Epithelial cell of esophagus (primary cell): ENCODE measurements around the gene ADAM17.

Experiments used
- DNase-seq: peaks from one replicate; pipeline ENCODE4 v3.0.0; 2010; ENCODE audit warnings: low read depth
- H3K4me3 ChIP-seq: 2 replicates; pipeline ENCODE4 v1.5.1; 2011; ENCODE audit warnings: mild to moderate bottlenecking, low read length, control low read depth
- TF ChIP-seq, protein P1 (sequence below): IDR thresholded peaks from 2 replicates; pipeline ENCODE4 v1.5.1; 2011; ENCODE audit warnings: low read depth, mild to moderate bottlenecking, low read length, control low read depth, inconsistent platforms; ENCODE audit not compliant: insufficient read depth; ENCODE audit errors: missing control alignments

ADAM17 gene

DNA sequence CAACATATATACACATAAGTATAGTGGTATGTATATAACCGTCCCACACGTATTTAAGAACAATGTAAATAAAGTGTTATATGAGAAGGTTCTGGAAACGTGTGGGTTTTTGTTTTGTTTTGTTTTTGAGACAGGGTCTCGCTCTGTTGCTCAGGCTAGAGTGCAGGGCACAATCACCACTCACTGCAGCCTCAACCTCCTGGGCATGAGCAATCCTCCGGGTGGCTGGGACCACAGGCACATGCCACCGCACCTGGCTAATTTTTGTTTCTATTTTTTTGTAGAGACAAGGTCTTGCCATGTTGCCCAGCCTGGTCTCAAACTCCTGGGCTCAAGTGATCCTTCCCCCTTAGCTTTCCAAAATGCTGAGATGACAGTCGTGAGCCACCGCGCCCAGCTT lies 6.2 kb downstream of the ADAM17 start:
- no peak for DNase-seq
- TF ChIP-seq, protein P1, sequence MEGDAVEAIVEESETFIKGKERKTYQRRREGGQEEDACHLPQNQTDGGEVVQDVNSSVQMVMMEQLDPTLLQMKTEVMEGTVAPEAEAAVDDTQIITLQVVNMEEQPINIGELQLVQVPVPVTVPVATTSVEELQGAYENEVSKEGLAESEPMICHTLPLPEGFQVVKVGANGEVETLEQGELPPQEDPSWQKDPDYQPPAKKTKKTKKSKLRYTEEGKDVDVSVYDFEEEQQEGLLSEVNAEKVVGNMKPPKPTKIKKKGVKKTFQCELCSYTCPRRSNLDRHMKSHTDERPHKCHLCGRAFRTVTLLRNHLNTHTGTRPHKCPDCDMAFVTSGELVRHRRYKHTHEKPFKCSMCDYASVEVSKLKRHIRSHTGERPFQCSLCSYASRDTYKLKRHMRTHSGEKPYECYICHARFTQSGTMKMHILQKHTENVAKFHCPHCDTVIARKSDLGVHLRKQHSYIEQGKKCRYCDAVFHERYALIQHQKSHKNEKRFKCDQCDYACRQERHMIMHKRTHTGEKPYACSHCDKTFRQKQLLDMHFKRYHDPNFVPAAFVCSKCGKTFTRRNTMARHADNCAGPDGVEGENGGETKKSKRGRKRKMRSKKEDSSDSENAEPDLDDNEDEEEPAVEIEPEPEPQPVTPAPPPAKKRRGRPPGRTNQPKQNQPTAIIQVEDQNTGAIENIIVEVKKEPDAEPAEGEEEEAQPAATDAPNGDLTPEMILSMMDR, result no peak
- H3K4me3 ChIP-seq, result no peak overlapping the region

DNA sequence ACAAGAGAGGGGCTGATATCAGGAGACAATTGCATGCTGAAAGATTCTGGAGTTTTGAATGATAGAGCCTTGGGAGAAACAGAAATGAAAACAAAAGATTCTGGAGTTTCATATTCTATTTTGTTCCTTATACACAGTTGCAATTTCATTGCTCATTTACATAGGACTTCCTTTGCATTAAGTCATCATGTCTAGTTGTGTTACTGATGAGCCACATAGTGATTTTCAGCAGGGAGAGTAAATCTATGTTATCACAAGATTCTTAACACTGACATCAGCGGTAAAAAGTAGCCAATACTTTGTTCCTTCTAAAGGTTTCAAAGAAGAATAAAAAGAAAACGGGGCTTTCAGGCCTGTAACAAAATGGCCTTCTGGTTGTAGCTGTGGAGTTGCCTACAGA lies 7.1 kb downstream of the ADAM17 start:
- TF ChIP-seq, protein P1, result no peak
- peak; percentile 58 for DNase-seq
- no peak overlapping the region for H3K4me3 ChIP-seq

DNA sequence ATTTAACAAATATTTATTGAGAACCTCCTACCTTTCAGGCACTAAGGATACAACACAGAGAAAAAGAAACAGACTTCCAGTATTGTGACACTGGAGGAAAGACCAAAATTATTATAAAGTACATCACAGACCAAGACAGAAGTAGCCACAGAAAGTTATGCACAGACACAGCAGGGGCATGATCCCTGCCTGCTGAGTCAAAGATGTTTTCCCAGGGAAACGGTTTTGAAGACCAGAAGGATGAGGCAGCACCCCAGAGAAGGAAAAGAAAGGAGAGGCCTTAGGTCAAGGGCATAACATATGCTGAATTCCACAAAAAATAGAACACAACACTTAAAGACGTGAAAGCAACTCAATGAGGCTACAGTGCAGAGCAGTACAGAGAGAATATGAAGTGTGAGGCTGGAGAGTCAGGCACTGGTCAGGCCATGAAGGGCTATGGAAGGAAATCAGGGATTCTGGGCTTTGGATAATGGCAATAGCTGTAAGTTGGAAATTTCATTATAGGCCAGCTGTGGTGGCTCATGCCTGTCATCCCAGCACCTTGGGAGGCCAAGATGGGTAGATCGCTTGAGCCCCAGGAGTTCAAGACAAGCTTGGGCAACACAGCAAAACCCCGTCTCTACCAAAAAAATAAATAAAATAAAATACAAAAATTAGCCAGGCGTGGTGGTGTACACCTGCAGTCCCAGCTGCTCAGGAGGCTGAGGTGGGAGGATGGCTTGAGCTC lies 8.2 kb downstream of the ADAM17 start:
- DNase-seq, result no peak
- H3K4me3 ChIP-seq, result no peak overlapping the region
- TF ChIP-seq, protein P1, result no peak

DNA sequence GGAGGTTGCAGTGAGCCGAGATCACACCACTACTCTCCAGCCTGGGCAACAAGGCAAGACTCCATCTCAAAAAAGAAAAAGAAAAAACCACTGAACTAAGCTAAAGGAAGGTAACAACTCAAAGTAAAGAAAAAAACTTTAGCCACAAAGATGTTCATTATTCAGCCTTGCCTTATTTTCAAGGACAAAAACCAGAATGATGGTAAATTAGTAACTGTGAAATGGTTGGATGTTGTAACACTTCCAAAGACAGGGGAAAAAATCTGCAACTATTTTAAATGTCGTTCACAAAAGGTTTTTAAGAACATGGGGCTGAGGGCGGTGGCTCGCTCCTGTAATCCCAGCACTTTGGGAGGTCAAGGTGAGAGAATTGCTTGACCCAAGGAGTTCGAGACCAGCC lies 10.1 kb downstream of the ADAM17 start:
- H3K4me3 ChIP-seq, result no peak overlapping the region
- TF ChIP-seq, protein P1, result no peak
- no peak for DNase-seq

DNA sequence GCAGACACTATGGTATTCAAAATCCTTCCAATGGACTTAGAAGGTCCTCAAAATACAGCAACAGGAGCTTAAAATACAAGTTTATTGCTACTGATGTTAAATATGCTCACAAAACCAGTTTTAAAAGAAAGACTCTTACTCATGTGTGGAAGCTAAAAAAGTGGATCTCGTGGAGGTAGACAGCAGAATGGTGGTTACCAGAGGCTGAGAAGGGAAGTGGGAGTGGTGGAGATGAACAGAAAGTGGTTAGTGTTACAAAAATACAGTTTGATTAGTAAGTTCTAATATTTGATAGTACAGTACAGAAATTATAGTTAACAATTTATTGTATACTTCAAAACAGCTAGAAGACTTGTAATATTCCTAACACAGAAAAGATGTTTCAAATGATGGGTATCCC lies 12.1 kb downstream of the ADAM17 start:
- DNase-seq, result no peak
- TF ChIP-seq, protein P1, result no peak
- H3K4me3 ChIP-seq, result no peak overlapping the region

DNA sequence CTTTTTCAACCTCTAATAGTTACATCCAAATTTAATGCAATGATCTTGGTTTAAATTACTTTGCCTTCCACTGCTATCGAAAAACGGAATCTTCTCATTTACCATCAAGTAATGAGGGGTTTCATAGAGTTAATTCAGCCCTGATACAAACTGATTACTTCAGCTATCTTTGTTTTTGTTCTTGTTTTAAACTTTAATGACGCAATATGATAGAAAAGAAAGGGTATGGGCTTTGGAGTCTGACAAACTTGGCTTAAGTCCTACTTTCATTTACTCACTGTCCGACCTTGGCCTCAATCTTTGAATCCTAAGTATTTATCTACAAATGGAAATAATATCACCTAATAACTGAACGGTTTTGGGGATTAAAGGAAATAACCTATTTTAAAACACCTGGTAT lies 16.1 kb downstream of the ADAM17 start:
- DNase-seq, result no peak
- TF ChIP-seq, protein P1, result no peak
- H3K4me3 ChIP-seq, result no peak overlapping the region

DNA sequence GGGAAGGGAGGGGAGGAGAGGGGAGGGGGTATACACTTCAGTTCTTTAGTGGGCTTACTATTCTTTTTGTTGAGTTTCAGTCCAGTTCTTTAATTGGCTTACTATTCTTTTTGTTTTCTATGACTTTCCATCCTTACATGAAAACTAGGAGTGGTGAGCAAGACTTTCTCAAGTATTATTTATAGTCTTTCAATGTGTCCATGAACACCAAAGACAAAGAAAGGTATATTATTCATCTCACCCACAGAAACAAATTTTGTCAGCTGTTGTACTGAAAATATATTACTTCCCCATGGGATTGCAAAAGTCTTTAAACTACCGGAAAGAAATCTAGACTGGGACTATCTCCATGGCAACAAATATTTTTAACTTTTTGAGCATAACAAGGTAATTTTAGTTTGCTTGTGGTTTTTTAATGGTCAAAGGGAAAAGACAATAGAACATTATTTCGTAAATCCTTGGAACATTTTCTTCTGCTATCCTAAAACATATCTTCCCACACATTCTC lies 17.6 kb downstream of the ADAM17 start:
- TF ChIP-seq, protein P1, result no peak
- H3K4me3 ChIP-seq, result no peak overlapping the region
- peak; percentile 24 for DNase-seq
